DMS153 (cell line): ENCODE data around the gene NT5C.
"Not testable (repeated sequence)": the region's sequence is repeated elsewhere in the genome, so short reads cannot be mapped to it uniquely, and the experiment has no call there.

Source experiments
- DNase-seq: peaks from one replicate; lab custom pipeline; 2025; lab: John Stamatoyannopoulos, UW

NT5C gene

GRCh38 chr17:75131278-75132017 is at the start of gene NT5C:
NT5C (minus strand) TSS chr17:75131742; CDS start chr17:75131707, 35 bp downstream.
- peak; percentile 54 for DNase-seq

- DNase-seq, result no peak
Observed at GRCh38 chr17:75181110-75181509, 49.6 kb upstream of the NT5C start.

DNA sequence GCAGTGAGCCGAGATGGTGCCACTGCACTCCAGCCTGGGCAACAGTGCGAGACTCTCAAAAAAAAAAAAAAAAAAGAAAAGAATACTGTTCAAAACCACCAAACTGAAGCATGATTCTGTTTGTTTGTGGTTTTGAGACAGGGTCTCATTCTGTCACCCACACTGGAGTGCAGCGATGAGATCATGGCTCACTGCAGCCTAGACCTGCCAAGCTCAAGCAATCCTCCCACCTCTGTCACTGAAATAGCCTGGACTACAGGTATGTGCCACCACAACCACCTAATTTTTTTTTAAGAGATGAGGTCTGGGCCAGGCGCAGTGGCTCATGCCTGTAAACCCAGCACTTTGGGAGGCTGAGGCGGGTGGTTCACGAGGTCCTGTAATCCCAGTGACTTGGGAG is 46.9 kb upstream of the NT5C start:
- DNase-seq, result no peak

DNA sequence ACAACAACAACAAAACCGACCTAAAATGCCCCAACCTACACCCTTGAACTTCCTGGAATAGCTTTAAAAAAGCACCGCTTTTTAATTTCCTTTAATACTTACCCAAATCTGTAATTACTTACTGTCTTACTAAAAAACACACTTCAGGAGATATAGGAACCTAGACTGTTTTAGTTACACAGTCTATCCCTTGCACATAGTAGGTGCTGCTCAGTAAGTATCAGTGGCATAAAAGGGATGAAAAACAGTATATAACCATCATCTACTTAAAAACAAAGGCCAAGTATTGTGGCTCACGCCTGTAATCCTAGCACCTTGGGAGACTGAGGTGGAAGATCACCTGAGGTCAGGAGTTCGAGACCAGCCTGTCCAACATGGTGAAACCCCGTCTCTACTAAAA is 45.1 kb upstream of the NT5C start:
- DNase-seq, result no peak

DNA sequence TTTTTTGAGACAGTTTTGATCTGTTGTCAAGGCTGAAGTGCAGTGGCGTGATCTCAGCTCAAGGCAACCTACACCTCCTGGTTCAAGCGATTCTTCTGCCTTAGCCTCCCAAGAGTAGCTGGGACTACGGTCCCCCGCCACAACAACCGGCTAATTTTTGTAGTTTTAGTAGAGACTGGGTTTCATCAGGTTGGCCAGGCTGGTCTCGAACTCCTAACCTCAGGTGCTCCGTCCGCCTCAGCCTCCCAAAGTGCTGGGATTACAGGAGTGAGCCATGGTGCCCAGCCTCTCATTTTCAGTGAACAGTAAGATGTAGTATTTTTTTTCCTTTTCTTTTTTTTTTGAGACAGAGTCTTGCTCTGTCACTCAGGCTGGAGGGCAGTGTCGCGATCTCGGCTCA is 43.5 kb upstream of the NT5C start:
- no peak for DNase-seq

GRCh38 chr17:75173526-75173925 is 42.0 kb upstream of the NT5C start:
- DNase-seq, result no peak

DNA sequence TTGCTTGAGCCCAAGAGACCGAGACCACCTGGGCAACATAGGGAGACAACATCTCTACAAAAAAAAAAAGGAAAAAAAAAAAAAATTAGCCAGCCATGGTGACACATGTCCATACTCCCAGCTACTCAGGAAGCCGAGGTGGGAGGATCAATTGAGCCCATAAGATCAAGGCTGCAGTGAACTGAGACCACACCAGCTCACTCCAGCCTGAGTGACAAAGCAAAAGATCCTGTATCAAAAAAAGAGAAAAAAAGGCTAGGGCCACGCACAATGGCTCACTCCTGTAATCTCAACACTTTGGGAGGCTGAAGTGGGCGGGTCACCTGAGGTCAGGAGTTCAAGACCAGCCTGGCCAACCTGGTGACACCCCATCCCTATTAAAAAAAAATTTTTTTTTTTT is 37.5 kb upstream of the NT5C start:
- no peak for DNase-seq

DNA sequence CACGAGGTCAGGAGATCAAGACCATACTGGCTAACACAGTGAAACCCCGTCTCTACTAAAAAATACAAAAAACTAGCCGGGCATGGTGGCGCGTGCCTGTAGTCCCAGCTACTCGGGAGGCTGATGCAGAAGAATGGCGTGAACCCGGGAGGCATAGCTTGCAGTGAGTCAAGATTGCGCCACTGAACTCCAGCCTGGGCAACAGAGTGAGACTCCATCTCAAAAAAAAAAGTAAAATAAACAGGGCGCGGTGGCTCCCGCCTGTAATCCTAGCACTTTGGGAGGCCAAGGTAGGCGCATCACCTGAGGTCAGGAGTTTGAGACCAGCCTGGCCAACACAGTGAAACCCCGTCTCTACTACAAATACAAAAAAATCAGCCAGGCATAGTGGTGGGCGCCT is 33.1 kb upstream of the NT5C start:
- not testable (repeated sequence) for DNase-seq

- DNase-seq, result no peak
Observed at GRCh38 chr17:75163074-75163473, 31.5 kb upstream of the NT5C start.

- no peak for DNase-seq
Observed at GRCh38 chr17:75160211-75160610, 28.7 kb upstream of the NT5C start.

GRCh38 chr17:75159196-75160031 is 27.9 kb upstream of the NT5C start:
- DNase-seq, result no peak

DNA sequence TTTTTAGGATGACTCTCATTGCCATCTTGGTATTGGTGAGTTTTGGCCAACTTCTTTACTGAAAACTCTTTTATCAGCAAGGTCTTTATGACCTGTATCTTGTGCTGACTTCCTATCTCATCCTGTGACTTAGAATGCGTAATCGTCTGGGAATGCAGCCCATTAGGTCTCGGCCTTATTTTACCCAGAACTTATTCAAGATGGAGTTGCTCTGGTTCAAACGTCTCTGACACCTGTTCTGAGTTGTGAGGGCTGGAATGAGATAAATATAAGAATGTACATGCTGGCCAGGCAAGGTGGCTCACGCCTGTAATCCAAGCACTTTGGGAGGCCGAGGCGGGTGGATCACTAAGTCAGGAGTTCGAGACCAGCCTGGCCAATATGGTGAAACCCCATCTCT is 26.9 kb upstream of the NT5C start:
- DNase-seq, result not testable (repeated sequence)

- no peak for DNase-seq
Observed at GRCh38 chr17:75155191-75155601, 23.7 kb upstream of the NT5C start.

- DNase-seq, result peak; percentile 99
Observed at GRCh38 chr17:75154195-75155106, 22.9 kb upstream of the NT5C start, which contains the start of gene JPT1. JPT1 (minus strand) TSS chr17:75154512; CDS start chr17:75154397, 115 bp downstream.

DNA sequence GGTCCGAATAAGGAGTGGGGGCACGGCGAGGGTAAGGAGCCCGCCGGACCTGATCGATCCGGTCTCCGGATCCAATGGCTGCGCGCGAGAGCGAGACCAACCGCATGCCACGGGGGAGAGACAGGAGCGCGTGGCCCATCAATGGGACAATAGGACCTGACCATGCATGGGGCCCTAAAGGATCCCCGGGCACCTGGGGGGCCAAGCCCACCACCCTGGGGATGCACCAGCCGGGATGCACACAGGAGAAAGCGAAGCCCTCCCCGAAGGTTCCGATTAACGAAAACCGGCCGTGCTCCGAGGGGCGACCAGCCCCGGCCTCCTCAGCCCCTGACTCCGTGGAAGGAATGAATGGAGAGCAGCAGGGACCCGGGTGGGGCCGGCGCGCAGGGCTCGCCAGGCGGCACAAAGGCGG is 22.2 kb upstream of the NT5C start:
- DNase-seq, result no peak

GRCh38 chr17:75152922-75153779 is 21.6 kb upstream of the NT5C start:
- DNase-seq, result no peak

DNA sequence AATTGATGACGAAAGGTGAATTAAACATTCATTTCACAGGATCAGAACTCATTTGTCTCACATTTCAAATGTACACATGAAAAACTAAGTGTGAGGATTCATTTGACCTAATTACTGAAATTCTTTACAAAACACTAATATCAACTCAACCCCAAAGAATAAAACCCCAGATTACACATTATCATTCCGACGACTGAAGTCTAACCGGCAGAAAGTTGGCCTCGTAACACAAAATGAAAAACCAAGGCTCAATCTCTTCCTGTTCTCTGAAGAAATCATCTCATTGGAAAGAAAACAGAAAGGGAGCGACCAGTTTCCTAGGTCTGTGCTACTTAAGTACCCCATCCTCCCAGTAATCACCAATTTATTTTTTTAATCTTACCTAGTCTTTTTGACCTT is 21.0 kb upstream of the NT5C start:
- no peak for DNase-seq

GRCh38 chr17:75151930-75152329 is 20.4 kb upstream of the NT5C start:
- no peak for DNase-seq

GRCh38 chr17:75147878-75148546 is 16.5 kb upstream of the NT5C start:
- DNase-seq, result no peak

DNA sequence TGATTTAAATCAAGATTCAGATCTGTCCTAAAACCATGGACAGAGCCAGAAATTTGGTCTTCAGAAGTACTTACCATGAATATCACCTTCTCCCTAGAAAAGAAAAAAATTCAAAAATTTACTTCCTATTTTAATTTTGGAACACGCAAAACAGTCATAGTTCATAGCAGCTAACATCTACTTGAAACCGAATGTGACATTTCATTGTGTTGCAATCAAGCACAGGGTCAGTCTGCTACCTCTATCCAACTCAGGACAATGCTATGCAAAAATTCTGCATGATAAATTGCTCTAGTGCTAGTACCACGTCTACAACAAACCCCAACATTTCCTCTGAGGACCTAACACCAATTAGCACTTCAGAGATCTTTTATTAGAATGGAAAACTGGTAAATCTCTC is 15.1 kb upstream of the NT5C start:
- no peak for DNase-seq
